Mucosa of rectum (tissue), 2 donors: ENCODE measurements around the gene SH3BP2.
"Not testable (repeated sequence)": the region's sequence is repeated elsewhere in the genome, so short reads cannot be mapped to it uniquely, and the experiment has no call there.

Experiments
- H3K27ac ChIP-seq, 2 donors: one replicate each; pipeline ENCODE4 v1.7.0; 2013; ENCODE audit warnings: inconsistent platforms in 2 of 2, low read depth in 2 of 2, low read length in 2 of 2
- H3K27me3 ChIP-seq, 2 donors: one replicate each; pipeline ENCODE4 v1.7.0; 2013; ENCODE audit warnings: low read length in 2 of 2; ENCODE audit not compliant: control insufficient read depth in 2 of 2, insufficient read depth in 2 of 2
- H3K36me3 ChIP-seq, 2 donors: one replicate each; pipeline ENCODE4 v1.7.0; 2013; ENCODE audit warnings: low read length in 2 of 2; ENCODE audit not compliant: control insufficient read depth in 2 of 2, insufficient read depth in 2 of 2
- H3K4me1 ChIP-seq, 2 donors: one replicate each; pipeline ENCODE4 v1.7.0; 2013; ENCODE audit warnings: low read length in 2 of 2, mild to moderate bottlenecking in 1 of 2; ENCODE audit not compliant: control insufficient read depth in 2 of 2, insufficient read depth in 2 of 2
- H3K4me3 ChIP-seq, 2 donors: one replicate each; pipeline ENCODE4 v1.7.0; 2013; ENCODE audit warnings: low read length in 2 of 2
- H3K9ac ChIP-seq, 2 donors: one replicate each; pipeline ENCODE4 v1.7.0; 2013; ENCODE audit warnings: low read length in 2 of 2, low read depth in 1 of 2, mild to moderate bottlenecking in 1 of 2
- H3K9me3 ChIP-seq, 2 donors: one replicate each; pipeline ENCODE4 v1.7.0; 2013; ENCODE audit warnings: low read length in 2 of 2; ENCODE audit not compliant: control insufficient read depth in 2 of 2
- donor health status: healthy.
- donor health status: Normal muscosa, but diverticular disease.

The SH3BP2 gene

GRCh38 chr4:2753436-2753835, 39.4 kb upstream of the SH3BP2 start:
- H3K9me3 ChIP-seq: no peaks in the 10 kb centered on the region
- no peak overlapping the region for H3K27ac ChIP-seq
- H3K4me3 ChIP-seq: no peak overlapping the region
- H3K9ac ChIP-seq: no peak overlapping the region
- no peaks in the 10 kb centered on the region for H3K27me3 ChIP-seq
- peaks cover 21 to 28% of the 10 kb centered on the region in 2 donors for H3K4me1 ChIP-seq
- peaks cover 0 to 3% of the 10 kb centered on the region in 2 donors for H3K36me3 ChIP-seq

DNA sequence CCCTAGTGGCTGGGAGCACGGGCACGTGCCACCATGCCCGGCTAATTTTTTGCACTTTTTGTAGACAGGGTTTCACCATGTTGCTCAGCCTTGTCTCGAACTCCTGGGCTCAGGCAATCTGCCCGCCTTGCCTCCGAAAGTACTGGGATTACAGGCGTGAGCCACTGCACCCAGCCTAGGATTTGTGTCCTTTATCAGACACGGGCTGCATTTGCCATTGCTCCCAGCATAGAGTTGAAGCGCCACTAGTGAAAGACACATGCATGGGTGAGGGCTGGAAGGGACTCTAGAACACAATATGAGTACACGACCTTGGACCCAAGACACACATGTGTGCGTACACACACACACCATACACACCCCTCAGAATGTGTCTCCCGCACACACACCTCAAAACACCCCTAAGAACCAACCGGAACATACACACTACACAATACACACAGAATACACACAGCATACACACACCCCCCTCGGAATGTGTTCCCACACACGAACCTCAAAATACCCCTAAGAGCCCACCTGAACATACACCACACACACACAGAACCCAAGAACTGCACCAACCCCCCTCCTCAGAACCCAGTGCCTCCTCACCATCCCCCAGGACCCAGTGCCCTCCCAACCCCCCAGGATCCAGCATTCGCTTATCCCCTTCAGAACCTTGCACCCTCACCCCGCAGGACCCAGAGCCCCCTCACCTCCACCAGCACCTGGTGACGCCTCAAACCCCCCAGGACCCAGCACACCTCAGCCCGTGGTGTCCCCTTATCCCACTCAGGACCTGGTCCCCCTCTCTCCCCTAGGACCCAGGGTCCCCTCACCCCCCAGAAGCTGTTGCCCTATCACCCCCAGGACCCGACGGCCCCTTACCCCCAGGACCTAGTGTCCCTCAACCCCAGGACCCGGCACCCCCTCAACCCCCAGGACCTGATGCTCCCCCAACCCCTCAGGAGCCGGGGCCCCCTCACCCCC, 37.8 kb upstream of the SH3BP2 start:
- no peaks in the 10 kb centered on the region for H3K27me3 ChIP-seq
- H3K36me3 ChIP-seq: peaks cover 0 to 3% of the 10 kb centered on the region in 2 donors
- peak overlapping the region; percentile 74 to 94 for H3K9ac ChIP-seq
- peaks cover 29 to 40% of the 10 kb centered on the region in 2 donors for H3K4me1 ChIP-seq
- H3K9me3 ChIP-seq: no peaks in the 10 kb centered on the region
- H3K4me3 ChIP-seq: peak overlapping the region; percentile 73 to 90
- peak overlapping the region; percentile 93 to 96 for H3K27ac ChIP-seq

DNA sequence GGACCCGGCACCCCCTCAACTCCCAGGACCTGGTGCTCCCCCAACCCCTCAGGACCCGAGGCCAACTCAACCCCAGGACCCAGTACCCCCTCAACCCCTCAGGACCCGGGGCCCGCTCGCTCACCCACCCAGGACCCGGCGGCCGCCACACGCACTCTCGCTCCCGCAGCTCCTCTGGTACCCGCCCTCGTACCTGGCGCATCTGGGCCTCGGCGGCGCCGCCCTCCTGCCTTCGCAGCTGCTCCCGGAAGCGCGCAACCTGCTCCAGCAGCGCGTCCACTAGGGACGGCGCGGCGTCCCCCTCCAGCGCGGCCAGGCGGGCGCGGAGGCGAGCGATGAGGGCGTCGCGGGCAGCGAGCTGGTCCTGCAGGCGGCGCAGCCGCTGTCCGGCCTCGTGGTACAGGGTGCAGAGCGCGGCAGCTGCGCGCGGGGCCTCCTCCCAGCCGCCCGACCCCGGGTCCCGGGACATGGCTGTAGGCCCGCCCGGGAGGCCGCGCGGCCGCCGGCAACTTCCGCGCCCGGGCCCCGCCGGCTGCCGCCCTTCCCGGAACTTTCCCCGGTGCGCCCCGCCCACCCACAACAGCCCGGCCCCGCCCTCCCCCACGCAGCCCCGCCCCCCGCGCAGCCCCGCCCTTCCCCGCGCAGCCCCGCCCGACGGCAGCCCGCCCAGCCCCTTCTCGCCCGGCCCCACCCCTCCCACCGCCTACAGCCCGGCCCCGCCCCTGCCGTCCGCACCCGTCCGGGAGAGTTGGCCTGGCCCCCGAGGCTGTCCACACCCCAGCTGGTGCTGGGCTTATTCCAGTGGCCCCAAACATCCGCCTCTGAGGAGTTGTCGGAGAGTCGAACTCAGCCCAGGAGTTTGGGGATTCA, 36.8 kb upstream of the SH3BP2 start, which contains the start of gene TNIP2:
TNIP2 (minus strand) TSS at position 516 of the 870 bp plus-strand sequence; CDS start at position 469, 47 bp downstream.
- Histone ChIP-seq H3K4me1 (peaks cover 35 to 41% of the 10 kb centered on the region in 2 donors), H3K9ac (peak within 1 kb of the TSS; percentile 74 to 94), H3K27me3 (no peaks in the 10 kb centered on the region), H3K9me3 (no peaks in the 10 kb centered on the region), H3K4me3 (peak within 1 kb of the TSS; percentile 73 to 90), H3K36me3 (peaks cover 0 to 3% of the 10 kb centered on the region in 2 donors), H3K27ac (peak within 1 kb of the TSS; percentile 93 to 96)

DNA sequence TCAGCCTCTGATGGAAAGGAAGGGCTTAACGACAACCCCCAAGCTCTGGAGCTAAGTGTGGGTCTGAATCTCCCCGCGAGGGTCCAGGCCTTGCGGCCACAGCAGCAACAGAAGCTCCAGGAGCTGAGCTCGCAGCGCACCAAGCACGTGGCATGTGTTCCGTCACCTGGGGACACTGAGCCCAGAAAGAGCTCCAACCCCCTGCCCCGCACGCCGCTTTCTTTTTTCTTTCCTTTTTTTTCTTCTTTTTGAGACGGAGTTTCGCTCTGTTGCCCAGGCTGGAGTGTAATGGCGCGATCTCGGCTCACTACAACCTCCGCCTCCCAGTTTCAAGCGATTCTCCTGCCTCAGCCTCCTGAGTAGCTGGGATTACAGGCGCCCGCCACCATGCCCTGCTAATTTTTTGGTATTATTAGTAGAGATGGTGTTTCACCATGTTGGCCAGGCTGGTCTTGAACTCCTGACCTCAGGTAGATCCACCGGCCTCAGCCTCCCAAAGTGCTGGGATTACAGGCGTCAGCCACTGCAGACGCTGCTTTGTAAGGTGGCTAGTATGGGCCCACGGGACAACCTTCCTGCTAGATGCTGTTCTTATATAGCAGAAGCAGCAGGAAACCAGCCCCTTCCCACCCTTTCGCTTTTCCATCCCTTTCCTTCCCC, 36.1 kb upstream of the SH3BP2 start:
- Histone ChIP-seq H3K9ac (peak overlapping the region; percentile 74 to 77), H3K27ac (peak overlapping the region; percentile 78 to 87), H3K4me3 (peak overlapping the region; percentile 58 to 72), H3K36me3 (peaks cover 0 to 3% of the 10 kb centered on the region in 2 donors), H3K27me3 (no peaks in the 10 kb centered on the region), H3K9me3 (no peaks in the 10 kb centered on the region), H3K4me1 (peaks cover 38 to 42% of the 10 kb centered on the region in 2 donors)

DNA sequence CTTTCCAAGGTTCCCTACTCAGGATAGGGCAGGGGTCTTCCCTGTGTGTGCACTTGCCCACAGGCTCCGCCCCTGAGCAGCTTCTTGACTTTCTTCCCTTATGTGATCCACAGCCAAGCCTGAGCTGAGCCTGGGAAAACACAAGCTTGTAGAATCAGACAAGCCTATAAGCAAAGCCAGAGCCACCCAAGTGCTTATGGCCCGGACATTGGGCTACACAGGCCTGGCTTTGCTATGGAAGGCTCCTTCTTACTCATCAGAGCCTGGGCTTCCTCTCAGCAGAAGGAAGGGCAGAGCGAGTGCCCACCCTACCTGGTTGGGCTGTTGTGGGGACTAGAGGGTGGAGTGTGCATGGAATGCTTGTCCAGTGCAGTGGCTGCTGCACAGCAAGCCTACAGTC, 35.5 kb upstream of the SH3BP2 start:
- Histone ChIP-seq H3K27ac (no peak overlapping the region), H3K36me3 (peaks cover 0 to 1% of the 10 kb centered on the region in 2 donors), H3K27me3 (no peaks in the 10 kb centered on the region), H3K9ac (no peak overlapping the region), H3K4me3 (no peak overlapping the region), H3K4me1 (peaks cover 41 to 48% of the 10 kb centered on the region in 2 donors), H3K9me3 (no peaks in the 10 kb centered on the region)

DNA sequence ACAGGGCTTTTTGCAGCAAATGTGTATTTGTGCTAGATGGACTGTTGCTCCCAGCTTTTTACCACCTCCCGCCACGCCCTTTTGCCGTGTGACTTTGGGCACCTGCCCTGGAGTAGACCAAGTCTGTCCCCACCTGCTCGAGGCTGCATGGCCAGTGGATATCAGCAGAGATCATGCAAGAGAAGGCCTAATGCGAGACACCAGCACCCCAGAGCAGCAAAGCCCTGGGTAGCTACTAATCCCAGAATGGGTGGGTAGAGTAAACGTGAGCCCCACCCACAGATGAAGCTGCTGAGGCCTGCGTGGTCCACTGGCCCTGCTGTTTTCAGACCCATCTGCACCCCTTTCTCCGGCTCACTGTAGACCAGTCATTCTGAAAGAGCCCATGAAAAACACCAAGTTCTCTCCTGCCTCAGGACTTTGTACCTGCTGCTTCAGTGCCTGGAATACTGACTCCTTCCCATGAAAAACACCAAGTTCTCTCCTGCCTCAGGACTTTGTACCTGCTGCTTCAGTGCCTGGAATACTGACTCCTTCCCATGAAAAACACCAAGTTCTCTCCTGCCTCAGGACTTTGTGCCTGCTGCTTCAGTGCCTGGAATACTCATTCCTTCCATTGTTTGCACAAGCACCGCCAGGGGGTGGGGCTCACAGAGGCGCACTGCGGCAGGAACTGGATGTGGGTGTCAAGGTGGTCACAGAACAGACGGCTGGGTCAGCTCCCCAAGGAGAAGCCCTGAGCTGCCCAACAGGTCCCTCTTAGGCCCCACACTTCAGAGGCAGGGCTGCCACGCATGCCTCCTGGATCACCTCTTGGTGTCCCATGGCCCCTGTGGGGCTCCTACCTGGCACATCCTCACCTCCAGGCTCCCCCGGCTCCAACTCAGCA, 31.6 kb upstream of the SH3BP2 start:
- no peaks in the 10 kb centered on the region for H3K9me3 ChIP-seq
- peak overlapping the region; percentile 75 to 86 for H3K9ac ChIP-seq
- H3K27ac ChIP-seq: peak overlapping the region; percentile 96 to 99
- H3K27me3 ChIP-seq: no peaks in the 10 kb centered on the region
- H3K4me1 ChIP-seq: peaks cover 40 to 51% of the 10 kb centered on the region in 2 donors
- no peaks in the 10 kb centered on the region for H3K36me3 ChIP-seq
- H3K4me3 ChIP-seq: peak overlapping the region; percentile 35 to 36

DNA sequence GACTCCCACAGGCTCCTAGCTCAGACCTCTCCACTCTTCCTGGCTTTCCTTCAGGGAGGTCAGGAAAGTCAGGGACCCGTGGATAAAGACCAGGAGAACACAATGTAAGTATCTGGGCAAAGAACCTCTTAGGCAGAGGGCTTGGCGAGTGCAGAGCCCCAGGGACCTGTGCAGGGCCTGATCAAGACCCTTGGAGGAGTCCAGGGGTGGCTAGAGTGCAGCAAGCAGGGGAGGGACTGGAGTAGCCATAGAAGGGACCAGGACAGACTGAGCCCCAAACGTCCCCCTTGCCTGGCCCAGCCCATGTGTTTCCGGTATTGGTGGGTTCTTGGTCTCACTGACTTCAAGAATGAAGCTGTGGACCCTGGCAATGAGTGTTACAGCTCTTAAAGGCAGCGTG, 30.8 kb upstream of the SH3BP2 start:
- H3K4me3 ChIP-seq: peak overlapping the region; percentile 20 to 36
- no peaks in the 10 kb centered on the region for H3K27me3 ChIP-seq
- no peaks in the 10 kb centered on the region for H3K36me3 ChIP-seq
- H3K9me3 ChIP-seq: no peaks in the 10 kb centered on the region
- H3K4me1 ChIP-seq: peaks cover 34 to 47% of the 10 kb centered on the region in 2 donors
- peak overlapping the region; percentile 96 to 99 for H3K27ac ChIP-seq
- peak overlapping the region; percentile 75 to 86 for H3K9ac ChIP-seq

DNA sequence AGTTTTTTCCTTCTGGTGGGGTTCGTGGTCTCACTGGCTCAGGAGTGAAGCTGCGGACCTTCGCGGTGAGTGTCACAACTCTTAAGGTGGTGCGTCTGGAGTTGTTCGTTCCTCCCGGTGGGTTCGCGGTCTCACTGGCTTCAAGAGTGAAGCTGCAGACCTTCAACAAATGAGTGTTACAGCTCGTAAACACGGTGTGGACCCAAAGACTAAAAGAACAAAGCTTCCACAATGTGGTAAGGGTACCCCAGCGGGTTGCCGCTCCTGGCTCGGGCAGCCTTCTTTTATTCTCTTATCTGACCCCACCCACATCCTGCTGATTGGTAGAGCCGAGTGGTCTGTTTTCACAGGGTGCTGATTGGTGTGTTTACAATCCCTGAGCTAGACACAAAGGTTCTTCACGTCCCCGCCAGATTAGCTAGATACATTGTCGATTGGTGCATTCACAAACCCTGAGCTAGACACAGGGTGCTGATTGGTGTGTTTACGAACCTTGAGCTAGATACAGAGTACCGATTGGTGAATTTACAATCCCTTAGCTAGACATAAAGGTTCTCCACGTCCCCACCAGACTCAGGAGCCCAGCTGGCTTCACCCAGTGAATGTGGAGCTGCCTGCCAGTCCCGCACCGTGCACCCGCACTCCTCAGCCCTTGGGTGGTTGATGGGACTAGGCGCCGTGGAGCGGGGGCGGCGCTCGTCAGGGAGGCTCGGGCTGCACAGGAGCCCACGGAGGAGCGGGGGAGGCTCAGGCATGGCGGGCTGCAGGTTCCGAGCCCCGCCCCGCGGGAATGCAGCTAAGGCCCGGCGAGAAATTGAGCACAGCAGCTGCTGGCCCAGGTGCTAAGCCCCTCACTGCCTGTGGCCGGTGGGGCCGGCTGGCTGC, 30.2 kb upstream of the SH3BP2 start:
- Histone ChIP-seq H3K27ac (peak overlapping the region; percentile 96 to 99), H3K9ac (peak overlapping the region in 1 of 2 donors; percentile 86)

More for the DNA sequence above, 30.2 kb upstream of the SH3BP2 start:
- not testable (repeated sequence) for H3K36me3 ChIP-seq, H3K4me3 ChIP-seq, H3K27me3 ChIP-seq, H3K9me3 ChIP-seq
- peaks cover 31 to 45% of the 10 kb centered on the region in 2 donors for H3K4me1 ChIP-seq
